ENCODE results near the gene E2F3. TPM values are rescaled to one million over a fixed set of nuclear protein-coding genes. Genes with fewer than 3 reads are reported as not detected.

The E2F3 gene
- polyA plus RNA-seq = 10 to 100 TPM in 1 of 4 donors, 1 to 10 TPM in 3; 1.8 to 15.7 (median 4.4) TPM
- long read RNA-seq, donor 1 = 0 reads
- long read RNA-seq, donor 2 = 0 reads
- long read RNA-seq, donor 3, full-length matches to known transcripts = 2 of 12 reads
- long read RNA-seq, donor 3, partial matches to known transcripts = 10 of 12 reads
- long read RNA-seq, donor 3, other reads (novel, unspliced or antisense) = 0 of 12 reads
- long read RNA-seq, donor 4 = 0 reads
- long read RNA-seq, donor 5 = 0 reads
- long read RNA-seq, donor 6 = 0 reads
- long read RNA-seq, donor 7 = 0 reads
- long read RNA-seq, donor 8 = 0 reads
- long read RNA-seq, donor 9 = 0 reads
- long read RNA-seq, donor 10 = 0 reads

GRCh38 chr6:20401205-20402091, at the start of gene E2F3:
E2F3 (plus strand) TSS chr6:20401879; CDS start chr6:20402233, 354 bp downstream.
- DNase-seq (peak; percentile 100), FAIRE-seq (peak; percentile 92)
- H3K27ac ChIP-seq (ENCODE audit: low read depth in 1 of 3, low read length in 2 of 3) = peak within 1 kb of the TSS; percentile 79 to 94 (median 94)
- peaks cover 0 to 3% of the 10 kb centered on the region in 2 donors for H3K9me3 ChIP-seq (ENCODE audit: control insufficient read depth in 2 of 2, insufficient read depth in 1 of 2, low read depth in 1 of 2, low read length in 1 of 2)
- no peaks in the 10 kb centered on the region for H3K27me3 ChIP-seq (ENCODE audit: control insufficient read depth in 3 of 3, insufficient read depth in 3 of 3, low read length in 3 of 3)
- H3K4me3 ChIP-seq (ENCODE audit: low read depth in 1 of 3, low read length in 3 of 3) = peak within 1 kb of the TSS; percentile 76 to 83 (median 82)
- WGBS, 3 donors = 0% methylated on average over 59 to 63 of the region's 63 CpGs
- H3K36me3 ChIP-seq (ENCODE audit: control insufficient read depth in 3 of 3, insufficient read depth in 2 of 3, low read depth in 1 of 3, low read length in 3 of 3) = peaks cover 0 to 4% (median 0%) of the 10 kb centered on the region in 3 donors
- peaks cover 0 to 2% (median 0%) of the 10 kb centered on the region in 3 donors for H3K4me1 ChIP-seq (ENCODE audit: control insufficient read depth in 3 of 3, insufficient read depth in 2 of 3, low read depth in 1 of 3, low read length in 2 of 3)

GRCh38 chr6:20352346-20352745, 49.3 kb upstream of the E2F3 start:
- FAIRE-seq (no peak), DNase-seq (no peak)
- Histone ChIP-seq H3K4me1 (ENCODE audit: control insufficient read depth in 3 of 3, insufficient read depth in 2 of 3, low read depth in 1 of 3, low read length in 2 of 3) (peaks cover 0 to 20% (median 2%) of the 10 kb centered on the region in 3 donors), H3K36me3 (ENCODE audit: control insufficient read depth in 3 of 3, insufficient read depth in 2 of 3, low read depth in 1 of 3, low read length in 3 of 3) (no peaks in the 10 kb centered on the region), H3K9me3 (ENCODE audit: control insufficient read depth in 2 of 2, insufficient read depth in 1 of 2, low read depth in 1 of 2, low read length in 1 of 2) (peaks cover 0 to 12% of the 10 kb centered on the region in 2 donors), H3K4me3 (ENCODE audit: low read depth in 1 of 3, low read length in 3 of 3) (no peak overlapping the region), H3K27ac (ENCODE audit: low read depth in 1 of 3, low read length in 2 of 3) (no peak overlapping the region), H3K27me3 (ENCODE audit: control insufficient read depth in 3 of 3, insufficient read depth in 3 of 3, low read length in 3 of 3) (no peaks in the 10 kb centered on the region)
- WGBS, 3 donors = 67 to 83% (median 78%) methylated on average over 4 of the region's 4 CpGs

- no peak overlapping the region for H3K27ac ChIP-seq (ENCODE audit: low read depth in 1 of 3, low read length in 2 of 3)
- no peak overlapping the region for H3K4me3 ChIP-seq (ENCODE audit: low read depth in 1 of 3, low read length in 3 of 3)
- WGBS, 3 donors = 90 to 97% (median 93%) methylated on average over 5 of the region's 5 CpGs
- no peaks in the 10 kb centered on the region for H3K36me3 ChIP-seq (ENCODE audit: control insufficient read depth in 3 of 3, insufficient read depth in 2 of 3, low read depth in 1 of 3, low read length in 3 of 3)
- no peak for DNase-seq
- no peak for FAIRE-seq
- no peaks in the 10 kb centered on the region for H3K27me3 ChIP-seq (ENCODE audit: control insufficient read depth in 3 of 3, insufficient read depth in 3 of 3, low read length in 3 of 3)
- H3K4me1 ChIP-seq (ENCODE audit: control insufficient read depth in 3 of 3, insufficient read depth in 2 of 3, low read depth in 1 of 3, low read length in 2 of 3) = peaks cover 0 to 19% (median 2%) of the 10 kb centered on the region in 3 donors
- peaks cover 0 to 14% of the 10 kb centered on the region in 2 donors for H3K9me3 ChIP-seq (ENCODE audit: control insufficient read depth in 2 of 2, insufficient read depth in 1 of 2, low read depth in 1 of 2, low read length in 1 of 2)
These were observed 48.5 kb upstream of the E2F3 start for GRCh38 chr6:20353134-20353533.

GRCh38 chr6:20354366-20354765, 47.3 kb upstream of the E2F3 start:
- Histone ChIP-seq H3K27me3 (ENCODE audit: control insufficient read depth in 3 of 3, insufficient read depth in 3 of 3, low read length in 3 of 3) (no peaks in the 10 kb centered on the region), H3K9me3 (ENCODE audit: control insufficient read depth in 2 of 2, insufficient read depth in 1 of 2, low read depth in 1 of 2, low read length in 1 of 2) (peaks cover 0 to 14% of the 10 kb centered on the region in 2 donors), H3K4me3 (ENCODE audit: low read depth in 1 of 3, low read length in 3 of 3) (no peak overlapping the region), H3K36me3 (ENCODE audit: control insufficient read depth in 3 of 3, insufficient read depth in 2 of 3, low read depth in 1 of 3, low read length in 3 of 3) (no peaks in the 10 kb centered on the region), H3K27ac (ENCODE audit: low read depth in 1 of 3, low read length in 2 of 3) (no peak overlapping the region), H3K4me1 (ENCODE audit: control insufficient read depth in 3 of 3, insufficient read depth in 2 of 3, low read depth in 1 of 3, low read length in 2 of 3) (peaks cover 0 to 8% (median 2%) of the 10 kb centered on the region in 3 donors)
- whole genome bisulfite sequencing, 3 donors = 84 to 93% (median 89%) methylated on average over 3 of the region's 3 CpGs
- DNase-seq (no peak), FAIRE-seq (no peak)

GRCh38 chr6:20360471-20361119, 41.1 kb upstream of the E2F3 start:
- peaks cover 0 to 8% (median 2%) of the 10 kb centered on the region in 3 donors for H3K4me1 ChIP-seq (ENCODE audit: control insufficient read depth in 3 of 3, insufficient read depth in 2 of 3, low read depth in 1 of 3, low read length in 2 of 3)
- H3K4me3 ChIP-seq (ENCODE audit: low read depth in 1 of 3, low read length in 3 of 3) = no peak overlapping the region
- DNase-seq (no peak), FAIRE-seq (no peak)
- H3K36me3 ChIP-seq (ENCODE audit: control insufficient read depth in 3 of 3, insufficient read depth in 2 of 3, low read depth in 1 of 3, low read length in 3 of 3) = no peaks in the 10 kb centered on the region
- H3K27me3 ChIP-seq (ENCODE audit: control insufficient read depth in 3 of 3, insufficient read depth in 3 of 3, low read length in 3 of 3) = no peaks in the 10 kb centered on the region
- no peak overlapping the region for H3K27ac ChIP-seq (ENCODE audit: low read depth in 1 of 3, low read length in 2 of 3)
- WGBS, 3 donors = 83 to 86% (median 84%) methylated on average over 6 of the region's 6 CpGs
- peaks cover 0 to 2% of the 10 kb centered on the region in 2 donors for H3K9me3 ChIP-seq (ENCODE audit: control insufficient read depth in 2 of 2, insufficient read depth in 1 of 2, low read depth in 1 of 2, low read length in 1 of 2)

- no peak overlapping the region for H3K27ac ChIP-seq (ENCODE audit: low read depth in 1 of 3, low read length in 2 of 3)
- H3K4me3 ChIP-seq (ENCODE audit: low read depth in 1 of 3, low read length in 3 of 3) = no peak overlapping the region
- DNase-seq (no peak), FAIRE-seq (no peak)
- 87 to 97% (median 91%) methylated on average over 1 of the region's 1 CpG for WGBS, 3 donors
- no peaks in the 10 kb centered on the region for H3K27me3 ChIP-seq (ENCODE audit: control insufficient read depth in 3 of 3, insufficient read depth in 3 of 3, low read length in 3 of 3)
- peaks cover 0 to 2% of the 10 kb centered on the region in 2 donors for H3K9me3 ChIP-seq (ENCODE audit: control insufficient read depth in 2 of 2, insufficient read depth in 1 of 2, low read depth in 1 of 2, low read length in 1 of 2)
- peaks cover 3 to 26% (median 4%) of the 10 kb centered on the region in 3 donors for H3K4me1 ChIP-seq (ENCODE audit: control insufficient read depth in 3 of 3, insufficient read depth in 2 of 3, low read depth in 1 of 3, low read length in 2 of 3)
- H3K36me3 ChIP-seq (ENCODE audit: control insufficient read depth in 3 of 3, insufficient read depth in 2 of 3, low read depth in 1 of 3, low read length in 3 of 3) = no peaks in the 10 kb centered on the region
These were observed 39.1 kb upstream of the E2F3 start for GRCh38 chr6:20362623-20363022.

- H3K36me3 ChIP-seq (ENCODE audit: control insufficient read depth in 3 of 3, insufficient read depth in 2 of 3, low read depth in 1 of 3, low read length in 3 of 3) = no peaks in the 10 kb centered on the region
- H3K27ac ChIP-seq (ENCODE audit: low read depth in 1 of 3, low read length in 2 of 3) = no peak overlapping the region
- H3K9me3 ChIP-seq (ENCODE audit: control insufficient read depth in 2 of 2, insufficient read depth in 1 of 2, low read depth in 1 of 2, low read length in 1 of 2) = no peaks in the 10 kb centered on the region
- no peak overlapping the region for H3K4me3 ChIP-seq (ENCODE audit: low read depth in 1 of 3, low read length in 3 of 3)
- no peaks in the 10 kb centered on the region for H3K27me3 ChIP-seq (ENCODE audit: control insufficient read depth in 3 of 3, insufficient read depth in 3 of 3, low read length in 3 of 3)
- DNase-seq = no peak
- FAIRE-seq = no peak
- peaks cover 3 to 35% (median 4%) of the 10 kb centered on the region in 3 donors for H3K4me1 ChIP-seq (ENCODE audit: control insufficient read depth in 3 of 3, insufficient read depth in 2 of 3, low read depth in 1 of 3, low read length in 2 of 3)
- WGBS, 3 donors = 92 to 94% (median 93%) methylated on average over 2 of the region's 2 CpGs
These were observed 37.4 kb upstream of the E2F3 start for GRCh38 chr6:20364327-20364726.

- Histone ChIP-seq H3K27ac (ENCODE audit: low read depth in 1 of 3, low read length in 2 of 3) (peak overlapping the region; percentile 40 to 87 (median 53)), H3K27me3 (ENCODE audit: control insufficient read depth in 3 of 3, insufficient read depth in 3 of 3, low read length in 3 of 3) (no peaks in the 10 kb centered on the region), H3K4me3 (ENCODE audit: low read depth in 1 of 3, low read length in 3 of 3) (no peak overlapping the region), H3K36me3 (ENCODE audit: control insufficient read depth in 3 of 3, insufficient read depth in 2 of 3, low read depth in 1 of 3, low read length in 3 of 3) (no peaks in the 10 kb centered on the region), H3K9me3 (ENCODE audit: control insufficient read depth in 2 of 2, insufficient read depth in 1 of 2, low read depth in 1 of 2, low read length in 1 of 2) (no peaks in the 10 kb centered on the region), H3K4me1 (ENCODE audit: control insufficient read depth in 3 of 3, insufficient read depth in 2 of 3, low read depth in 1 of 3, low read length in 2 of 3) (peaks cover 3 to 35% (median 4%) of the 10 kb centered on the region in 3 donors)
- FAIRE-seq (no peak), DNase-seq (peak; percentile 76 to 82)
- WGBS, 3 donors = 13 to 53% (median 29%) methylated on average over 3 of the region's 3 CpGs
These were observed 36.2 kb upstream of the E2F3 start for GRCh38 chr6:20365456-20365855.

Measured in small intestine (tissue), 16 donors.